OCI-LY1 (cell line): ENCODE results near the gene LRMDA.

Experiments
- H2AFZ ChIP-seq: fragments of 200-600 bp; sonication (generic), shearing (Covaris generic); 2 replicates; pipeline ENCODE4 v1.6.0; 2014; ENCODE audit warnings: antibody characterized with exemption, mild to moderate bottlenecking, low read length
- H3F3A ChIP-seq: fragments of 200-600 bp; sonication (generic), shearing (Covaris generic); 2 replicates; pipeline ENCODE4 v1.6.0; 2014; ENCODE audit warnings: mild to moderate bottlenecking, antibody characterized with exemption, low read length, moderate library complexity; ENCODE audit not compliant: insufficient read depth
- H3K27ac ChIP-seq: fragments of 200-600 bp; sonication (generic); 2 replicates; pipeline ENCODE4 v1.5.1; 2014; ENCODE audit warnings: low read length, mixed run types, mild to moderate bottlenecking, low read depth; ENCODE audit not compliant: poor library complexity, severe bottlenecking
- H3K27me3 ChIP-seq: fragments of 200-600 bp; sonication (generic); 2 replicates; pipeline ENCODE4 v1.6.0; 2014; ENCODE audit warnings: antibody characterized with exemption, mild to moderate bottlenecking, low read length, moderate library complexity; ENCODE audit not compliant: insufficient read depth
- H3K36me3 ChIP-seq: fragments of 200-600 bp; sonication (generic); 2 replicates; pipeline ENCODE4 v1.6.1; 2014; ENCODE audit warnings: mild to moderate bottlenecking, antibody characterized with exemption, low read length, moderate library complexity, mixed read lengths; ENCODE audit not compliant: insufficient read depth
- H3K4me1 ChIP-seq: fragments of 200-600 bp; sonication (generic); 2 replicates; pipeline ENCODE4 v1.5.1; 2014; ENCODE audit warnings: mild to moderate bottlenecking, low read length, moderate library complexity; ENCODE audit not compliant: insufficient read depth, severe bottlenecking
- H3K4me2 ChIP-seq: fragments of 200-600 bp; sonication (generic), shearing (Covaris generic); 2 replicates; pipeline ENCODE4 v1.6.1; 2014; ENCODE audit warnings: low read length
- H3K4me3 ChIP-seq: fragments of 200-600 bp; sonication (generic); 2 replicates; pipeline ENCODE4 v1.5.1; 2014; ENCODE audit warnings: low read length, low read depth, mild to moderate bottlenecking, mixed read lengths; ENCODE audit not compliant: poor library complexity, severe bottlenecking
- H3K79me2 ChIP-seq: fragments of 200-600 bp; shearing (Covaris generic); 2 replicates; pipeline ENCODE4 v1.6.1; 2016; ENCODE audit warnings: mixed run types, low read length, mixed read lengths; ENCODE audit not compliant: insufficient read depth
- H3K9ac ChIP-seq: fragments of 200-600 bp; sonication (generic), shearing (Covaris generic); 2 replicates; pipeline ENCODE4 v1.6.1; 2014; ENCODE audit warnings: mild to moderate bottlenecking, low read length, mixed read lengths
- H3K9me2 ChIP-seq: fragments of 200-600 bp; sonication (generic), shearing (Covaris generic); 2 replicates; pipeline ENCODE4 v1.6.1; 2014; ENCODE audit warnings: low read depth, mild to moderate bottlenecking, low read length, mixed read lengths
- H3K9me3 ChIP-seq: fragments of 200-600 bp; shearing (Covaris generic); 2 replicates; pipeline ENCODE4 v1.6.1; 2014; ENCODE audit warnings: low read length, mixed read lengths
- H4K20me1 ChIP-seq: fragments of 200-600 bp; sonication (generic), shearing (Covaris generic); 2 replicates; pipeline ENCODE4 v1.6.0; 2016; ENCODE audit warnings: mild to moderate bottlenecking, low read length; ENCODE audit not compliant: insufficient read depth
- CTCF ChIP-seq: fragments of 200-600 bp; sonication (generic), shearing (Covaris generic); IDR thresholded peaks from 2 replicates; pipeline ENCODE4 v1.5.1; 2017; ENCODE audit warnings: mild to moderate bottlenecking, antibody characterized with exemption, low read length, moderate library complexity, mixed read lengths
- EZH2 ChIP-seq: fragments of 200-600 bp; sonication (generic), shearing (Covaris generic); IDR thresholded peaks from 2 replicates; pipeline ENCODE4 v1.8.0; 2017; ENCODE audit warnings: borderline replicate concordance, mixed run types, mild to moderate bottlenecking, antibody characterized with exemption, low read length, moderate library complexity, mixed read lengths

LRMDA gene

GRCh38 chr10:76428551-76429367 is 997.3 kb downstream of the LRMDA start:
- no peaks in the 10 kb centered on the region for H3K9me3 ChIP-seq
- no peak overlapping the region for H3K4me2 ChIP-seq
- H3K27me3 ChIP-seq: no peaks in the 10 kb centered on the region
- no peak for TF ChIP-seq CTCF
- no peak for TF ChIP-seq EZH2
- H3K9ac ChIP-seq: no peak overlapping the region
- H4K20me1 ChIP-seq: no peaks in the 10 kb centered on the region
- H3K4me1 ChIP-seq: no peaks in the 10 kb centered on the region
- no peak overlapping the region for H3K27ac ChIP-seq
- H3K4me3 ChIP-seq: no peak overlapping the region
- H3K36me3 ChIP-seq: no peaks in the 10 kb centered on the region
- H3K9me2 ChIP-seq: no peaks in the 10 kb centered on the region
- no peaks in the 10 kb centered on the region for H3K79me2 ChIP-seq
- H3F3A ChIP-seq: no peaks in the 10 kb centered on the region
- H2AFZ ChIP-seq: no peak overlapping the region

- Histone ChIP-seq H3K9me3 (no peaks in the 10 kb centered on the region), H3K4me2 (no peak overlapping the region), H3K4me1 (no peaks in the 10 kb centered on the region), H3K4me3 (no peak overlapping the region), H3K79me2 (no peaks in the 10 kb centered on the region), H4K20me1 (no peaks in the 10 kb centered on the region), H3K27ac (no peak overlapping the region), H3F3A (no peaks in the 10 kb centered on the region), H3K9me2 (no peaks in the 10 kb centered on the region), H3K36me3 (no peaks in the 10 kb centered on the region), H2AFZ (no peak overlapping the region), H3K27me3 (no peaks in the 10 kb centered on the region), H3K9ac (no peak overlapping the region)
- TF ChIP-seq EZH2: no peak
- TF ChIP-seq CTCF: no peak
These were observed 998.1 kb downstream of the LRMDA start for GRCh38 chr10:76429368-76430060.

GRCh38 chr10:76430061-76430645 is 998.7 kb downstream of the LRMDA start:
- TF ChIP-seq CTCF: no peak
- Histone ChIP-seq H3K9me2 (no peaks in the 10 kb centered on the region), H3F3A (no peaks in the 10 kb centered on the region), H3K79me2 (no peaks in the 10 kb centered on the region), H3K9me3 (no peaks in the 10 kb centered on the region), H3K27ac (no peak overlapping the region), H3K4me3 (no peak overlapping the region), H3K36me3 (no peaks in the 10 kb centered on the region), H4K20me1 (no peaks in the 10 kb centered on the region), H2AFZ (no peak overlapping the region), H3K4me2 (no peak overlapping the region), H3K27me3 (no peaks in the 10 kb centered on the region), H3K4me1 (no peaks in the 10 kb centered on the region), H3K9ac (no peak overlapping the region)
